Aorta (tissue), 5 donors: ENCODE measurements around the gene BICRAL. TPM values are rescaled to one million over a fixed set of nuclear protein-coding genes. Genes with fewer than 3 reads are reported as not detected.
A peak's percentile ranks its signal among the peaks of the same experiment; 100 is the strongest.
"Not testable (repeated sequence)": the region's sequence is repeated elsewhere in the genome, so short reads cannot be mapped to it uniquely, and the experiment has no call there.

ENCODE experiments used
- ATAC-seq: fragments of 200-7000 bp; cut with Tn5 transposase; one replicate; pipeline ENCODE4 v1.9.1; 2022; ENCODE audit warnings: moderate library complexity; ENCODE audit not compliant: low FRiP score
- DNase-seq, 2 donors: peaks; one replicate each; pipeline ENCODE4 v3.0.0-alpha.2; 2020
- H3K27ac ChIP-seq, 2 donors: one replicate each; pipeline ENCODE4 v1.5.1; 2013; ENCODE audit warnings: low read length in 2 of 2, mild to moderate bottlenecking in 2 of 2, moderate library complexity in 2 of 2, control low read depth in 1 of 2, inconsistent platforms in 1 of 2, low read depth in 1 of 2
- H3K27me3 ChIP-seq, 2 donors: one replicate each; pipeline ENCODE4 v1.6.1; 2013; ENCODE audit warnings: control low read depth in 1 of 2, low read length in 1 of 2, mild to moderate bottlenecking in 1 of 2, moderate library complexity in 1 of 2; ENCODE audit not compliant: insufficient read depth in 2 of 2, control insufficient read depth in 1 of 2
- H3K36me3 ChIP-seq, 2 donors: one replicate each; pipeline ENCODE4 v1.6.1; 2013; ENCODE audit warnings: control low read depth in 1 of 2, low read length in 1 of 2, mild to moderate bottlenecking in 1 of 2; ENCODE audit not compliant: insufficient read depth in 2 of 2, control insufficient read depth in 1 of 2
- H3K4me1 ChIP-seq, 2 donors: one replicate each; pipeline ENCODE4 v1.6.1; 2013; ENCODE audit warnings: low read length in 2 of 2, control low read depth in 1 of 2, mild to moderate bottlenecking in 1 of 2, moderate library complexity in 1 of 2; ENCODE audit not compliant: insufficient read depth in 2 of 2, control insufficient read depth in 1 of 2
- H3K4me3 ChIP-seq, 2 donors: one replicate each; pipeline ENCODE4 v1.5.1; 2013; ENCODE audit warnings: low read length in 2 of 2, control low read depth in 1 of 2, mild to moderate bottlenecking in 1 of 2
- H3K9me3 ChIP-seq: one replicate; pipeline ENCODE4 v1.6.1; 2013; ENCODE audit warnings: mild to moderate bottlenecking, low read length; ENCODE audit not compliant: control insufficient read depth
- WGBS, 2 donors: extraction: QIAGEN DNeasy Blood & Tissue Kit; methylation state at CpG; one replicate each; pipeline ENCODE4 v1.1.7; 2013; 5-methylcytosine and 5-hydroxymethylcytosine counted together
- intact Hi-C, 2 donors: fragments of 100-400 bp; cut with DNase I; formaldehyde crosslinking; loops; one replicate each; pipeline versions ENCODE4 v1.14.2 to v1.15.0; 2022
- polyA plus RNA-seq, 2 donors: library from polyadenylated mRNA; stranded (reverse); fragments of 200-250 nt; gene quantifications; one replicate each; pipeline ENCODE4 v1.2.3, GENCODE V29; 2013
- total RNA-seq, 2 donors: library from RNA; stranded (reverse); fragmentation: NEBNext Ultra II Directional; extraction: Animal tissue kit (Norgen Biotek cat#: 25700); gene quantifications; one replicate each; pipeline ENCODE4 v1.2.1, GENCODE V29; 2021
- donor health status: healthy with polysubstance abuse.
- donor health status: Bipolar disorder and iron deficiency.
- donor health status: DM: no; HTN: no; CAD: no.
- donor health status: DM: no; HTN: no; CAD: no.
- donor health status: DM: yes; HTN: yes; CAD: no.

Gene BICRAL
- total and polyA plus RNA-seq, 4 donors: 4.8 to 21.1 (median 11.5) TPM

DNA sequence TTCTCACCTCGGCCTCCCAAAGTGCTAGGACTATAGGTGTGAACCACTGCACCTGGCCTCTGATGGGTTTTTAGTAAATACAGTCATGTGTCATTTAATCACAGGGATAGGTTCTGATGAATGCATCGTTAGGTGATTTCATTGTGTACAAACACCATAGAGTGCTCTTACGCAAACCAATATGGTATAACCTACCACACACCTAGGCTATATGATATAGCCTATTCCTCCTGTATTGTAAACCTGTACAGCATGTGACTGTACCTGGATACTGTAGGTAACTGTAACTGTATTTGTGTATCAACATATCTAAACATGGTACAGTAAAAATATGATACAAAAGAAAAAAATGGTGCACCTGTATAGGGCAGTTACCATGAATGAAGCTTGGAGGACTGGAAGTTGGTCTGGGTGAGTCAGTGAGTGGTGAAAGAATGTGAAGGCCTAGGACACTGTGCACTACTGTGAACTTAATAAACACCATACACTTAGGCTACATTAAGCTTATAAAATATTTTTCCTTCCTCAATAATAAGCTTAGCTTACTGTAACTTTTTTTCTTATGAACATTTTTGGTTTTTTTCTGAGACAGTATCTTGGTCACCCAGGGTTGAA is 10.0 kb downstream of the BICRAL start:
- H3K27ac ChIP-seq: peak overlapping the region in 1 of 2 donors; percentile 50
- no peak for ATAC-seq
- intact Hi-C loops: no loop called here

GRCh38 chr6:42795651-42796050 is 13.8 kb downstream of the BICRAL start:
- ATAC-seq: no peak
- H3K27me3 ChIP-seq: no peaks in the 10 kb centered on the region
- no peaks in the 10 kb centered on the region for H3K9me3 ChIP-seq
- 88 to 92% methylated on average over 1 of the region's 1 CpG for WGBS, 2 donors
- H3K4me1 ChIP-seq: peaks cover 0 to 2% of the 10 kb centered on the region in 2 donors
- no peak overlapping the region for H3K4me3 ChIP-seq
- DNase-seq: no peak
- H3K36me3 ChIP-seq: no peaks in the 10 kb centered on the region
- no peak overlapping the region for H3K27ac ChIP-seq
- intact Hi-C loops: no loop called here

More for the DNA sequence above, 10.0 kb downstream of the BICRAL start:
- no peak for DNase-seq
- H3K4me3 ChIP-seq: no peak overlapping the region
- peaks cover 4 to 7% of the 10 kb centered on the region in 2 donors for H3K4me1 ChIP-seq
- no peaks in the 10 kb centered on the region for H3K36me3 ChIP-seq
- no peaks in the 10 kb centered on the region for H3K27me3 ChIP-seq
- WGBS, 2 donors: 88 to 89% methylated on average over 3 of the region's 3 CpGs
- H3K9me3 ChIP-seq: no peaks in the 10 kb centered on the region

DNA sequence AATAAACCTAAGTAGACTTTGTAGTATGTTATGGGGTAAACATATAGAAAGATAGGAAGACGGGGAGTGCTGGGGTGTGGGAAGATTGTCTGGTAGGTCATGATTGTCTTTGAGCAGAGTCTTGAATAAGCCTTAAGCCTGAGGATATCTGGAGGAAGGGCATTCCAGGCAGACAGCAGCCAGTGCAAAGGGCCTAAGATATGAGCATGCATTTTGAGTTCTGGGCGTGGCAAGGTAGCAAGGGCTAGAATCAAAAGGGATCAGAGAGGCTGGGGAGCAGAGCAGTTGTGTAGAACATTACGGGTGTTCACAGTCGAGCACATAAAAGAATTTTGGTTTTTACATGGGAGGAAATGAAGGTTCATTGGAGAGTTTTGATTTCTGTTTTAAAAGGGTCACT is 14.3 kb downstream of the BICRAL start:
- Histone ChIP-seq H3K27ac (peak overlapping the region in 1 of 2 donors; percentile 28), H3K4me3 (no peak overlapping the region), H3K27me3 (no peaks in the 10 kb centered on the region), H3K4me1 (no peaks in the 10 kb centered on the region), H3K9me3 (no peaks in the 10 kb centered on the region), H3K36me3 (no peaks in the 10 kb centered on the region)
- no peak for DNase-seq
- intact Hi-C loops: no loop called here
- no peak for ATAC-seq
- 94 to 96% methylated on average over 4 of the region's 4 CpGs for WGBS, 2 donors

GRCh38 chr6:42797696-42798095 is 15.8 kb downstream of the BICRAL start:
- ATAC-seq, H3K27me3 ChIP-seq, H3K4me3 ChIP-seq, H3K27ac ChIP-seq, DNase-seq, H3K9me3 ChIP-seq, intact Hi-C loops, H3K4me1 ChIP-seq, H3K36me3 ChIP-seq: not testable (repeated sequence)
- 94 to 97% methylated on average over 3 of the region's 3 CpGs for WGBS, 2 donors

- Histone ChIP-seq H3K36me3 (no peaks in the 10 kb centered on the region), H3K27ac (no peak overlapping the region), H3K4me1 (no peaks in the 10 kb centered on the region), H3K9me3 (no peaks in the 10 kb centered on the region), H3K4me3 (no peak overlapping the region), H3K27me3 (no peaks in the 10 kb centered on the region)
- WGBS, 2 donors: 93 to 98% methylated on average over 7 of the region's 7 CpGs
- DNase-seq: no peak
- ATAC-seq: no peak
- intact Hi-C loops: no loop called here
Observed at GRCh38 chr6:42805297-42805861, 23.5 kb downstream of the BICRAL start.

DNA sequence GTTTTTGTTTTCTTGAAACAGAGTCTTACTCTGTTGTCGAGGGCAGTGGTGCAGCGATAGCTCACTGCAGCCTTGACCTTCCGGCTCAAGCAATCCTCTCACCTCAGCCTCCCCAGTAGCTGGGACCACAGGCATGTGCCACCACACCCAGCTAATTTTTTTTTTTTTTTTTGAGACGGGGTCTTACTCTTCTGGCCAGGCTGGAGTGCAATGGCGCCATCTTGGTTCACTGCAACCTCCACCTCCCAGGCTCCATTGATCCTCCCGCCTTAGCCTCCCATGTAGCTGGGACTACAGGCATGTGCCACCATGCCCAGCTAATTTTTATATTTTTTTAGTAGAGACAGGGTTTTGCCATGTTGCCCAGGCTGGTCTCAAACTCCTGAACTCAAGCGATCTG is 24.5 kb downstream of the BICRAL start:
- DNase-seq, intact Hi-C loops, H3K27me3 ChIP-seq, H3K4me3 ChIP-seq, H3K9me3 ChIP-seq, ATAC-seq, H3K27ac ChIP-seq, H3K4me1 ChIP-seq, H3K36me3 ChIP-seq: not testable (repeated sequence)
- 98% methylated on average over 7 of the region's 7 CpGs for WGBS, 2 donors

DNA sequence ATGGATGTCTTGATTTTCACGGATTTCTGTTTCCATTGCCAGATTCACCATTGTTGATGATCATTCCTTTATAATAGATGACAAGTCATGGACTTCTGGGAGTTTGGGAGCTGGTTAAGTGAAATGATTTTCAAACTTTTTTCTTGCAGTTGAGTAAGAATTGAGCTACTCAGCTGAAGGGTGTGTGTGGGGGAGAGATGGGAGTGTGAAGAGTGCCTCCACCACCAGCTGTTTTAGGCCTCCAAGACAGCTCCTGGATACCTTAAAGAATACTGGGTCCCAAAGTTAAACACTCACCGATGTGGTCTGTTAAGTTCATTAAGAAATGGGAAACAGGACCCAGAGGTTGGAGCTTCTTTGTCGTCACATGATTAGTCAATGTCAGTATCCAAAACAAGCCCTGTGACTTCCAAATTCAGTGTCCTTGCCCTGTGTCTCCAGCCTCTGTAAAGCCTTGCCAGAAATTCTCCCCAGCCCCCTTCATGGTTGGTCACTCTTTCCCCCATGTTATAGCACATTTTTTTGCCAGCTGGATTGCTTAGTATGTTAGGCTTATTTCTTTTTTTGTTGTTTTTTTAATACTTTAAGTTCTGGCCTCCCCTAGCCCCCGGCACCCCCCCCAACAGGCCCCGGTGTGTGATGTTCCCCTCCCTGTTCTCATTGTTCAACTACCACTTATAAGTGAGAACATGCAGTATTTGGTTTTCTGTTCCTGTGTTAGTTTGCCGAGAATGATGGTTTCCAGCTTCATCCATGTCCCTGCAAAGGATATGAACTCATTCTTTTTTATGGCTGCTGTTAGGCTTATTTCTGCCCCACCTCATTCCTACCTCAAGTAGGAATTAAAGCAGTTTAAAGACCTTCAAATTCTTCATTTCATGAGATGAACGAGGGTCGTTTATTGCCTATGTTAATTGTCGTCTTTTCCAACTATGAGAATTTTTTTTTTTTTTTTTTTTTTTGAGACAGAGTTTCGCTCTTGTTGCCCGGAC is 26.9 kb downstream of the BICRAL start:
- no peaks in the 10 kb centered on the region for H3K9me3 ChIP-seq
- H3K27ac ChIP-seq: no peak overlapping the region
- intact Hi-C loops: no loop called here
- no peaks in the 10 kb centered on the region for H3K36me3 ChIP-seq
- 58 to 63% methylated on average over 11 of the region's 11 CpGs for WGBS, 2 donors
- no peaks in the 10 kb centered on the region for H3K27me3 ChIP-seq
- H3K4me3 ChIP-seq: no peak overlapping the region
- no peaks in the 10 kb centered on the region for H3K4me1 ChIP-seq
- peak; percentile 48 for ATAC-seq
- DNase-seq: no peak

DNA sequence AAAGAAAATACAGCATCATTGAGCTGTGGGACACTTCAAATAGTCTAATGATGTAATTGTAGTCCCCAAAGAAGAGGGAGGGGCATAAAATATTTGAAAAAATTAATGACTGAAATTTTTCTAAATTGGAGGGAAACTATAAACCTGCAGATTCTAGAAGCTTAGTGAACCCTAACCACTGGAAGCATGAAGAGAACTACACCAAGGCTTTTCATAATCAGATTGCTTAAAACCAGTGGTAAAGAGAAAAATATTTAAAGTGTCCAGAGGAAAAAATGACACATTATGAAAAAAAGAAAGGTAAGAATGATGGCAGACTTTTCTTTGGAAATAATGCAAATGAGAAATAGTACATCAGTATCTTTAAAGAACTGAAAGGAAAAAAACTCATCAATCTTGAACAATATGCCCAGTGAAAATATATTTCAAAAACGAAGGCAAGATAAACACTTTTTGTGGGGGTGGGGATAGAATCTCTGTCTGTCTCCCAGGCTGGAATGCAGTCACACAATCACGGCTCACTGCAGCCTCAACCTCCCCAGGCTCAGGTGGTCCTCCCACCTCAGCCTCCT is 31.3 kb downstream of the BICRAL start:
- no peak for DNase-seq
- H3K9me3 ChIP-seq: no peaks in the 10 kb centered on the region
- 65 to 70% methylated on average over 2 of the region's 2 CpGs for WGBS, 2 donors
- no peaks in the 10 kb centered on the region for H3K36me3 ChIP-seq
- no peak overlapping the region for H3K4me3 ChIP-seq
- no peaks in the 10 kb centered on the region for H3K4me1 ChIP-seq
- no peak overlapping the region for H3K27ac ChIP-seq
- H3K27me3 ChIP-seq: no peaks in the 10 kb centered on the region
- ATAC-seq: no peak
- intact Hi-C loops: no loop called here
